SKM-1 (cell line): Measurements from ENCODE around the gene RFFL.
"Not testable (repeated sequence)": the region's sequence is repeated elsewhere in the genome, so short reads cannot be mapped to it uniquely, and the experiment has no call there.

Experiments used
- DNase-seq: peaks from one replicate; lab custom pipeline; 2025; ENCODE audit not compliant: unreplicated experiment; lab: John Stamatoyannopoulos, UW

The RFFL gene

GRCh38 chr17:35048685-35049379, 14.7 kb downstream of the RFFL start:
- DNase-seq: no peak

GRCh38 chr17:35046740-35047283, 16.7 kb downstream of the RFFL start:
- DNase-seq: no peak

GRCh38 chr17:35046245-35046644, 17.3 kb downstream of the RFFL start:
- DNase-seq: no peak

GRCh38 chr17:35045458-35045979, 18.0 kb downstream of the RFFL start:
- DNase-seq: not testable (repeated sequence)

- no peak for DNase-seq
These were observed 19.3 kb downstream of the RFFL start for GRCh38 chr17:35044181-35044580.

GRCh38 chr17:35041390-35041789, 22.1 kb downstream of the RFFL start:
- DNase-seq: no peak

- no peak for DNase-seq
These were observed 25.1 kb downstream of the RFFL start for GRCh38 chr17:35038453-35038852.

- no peak for DNase-seq
These were observed 32.7 kb downstream of the RFFL start for GRCh38 chr17:35030780-35031179.

- DNase-seq: peak; percentile 50
These were observed 34.8 kb downstream of the RFFL start for GRCh38 chr17:35028531-35029262.

- DNase-seq: not testable (repeated sequence)
These were observed 35.4 kb downstream of the RFFL start for GRCh38 chr17:35028097-35028496.

- no peak for DNase-seq
These were observed 38.0 kb downstream of the RFFL start for GRCh38 chr17:35025541-35025940.

GRCh38 chr17:35023538-35023937, 40.0 kb downstream of the RFFL start:
- DNase-seq: no peak

GRCh38 chr17:35022536-35023063, 40.9 kb downstream of the RFFL start:
- no peak for DNase-seq

- no peak for DNase-seq
These were observed 41.8 kb downstream of the RFFL start for GRCh38 chr17:35021520-35022380.

- DNase-seq: no peak
These were observed 43.9 kb downstream of the RFFL start for GRCh38 chr17:35019386-35020179.

GRCh38 chr17:35018814-35019213, 44.7 kb downstream of the RFFL start:
- DNase-seq: no peak

- no peak for DNase-seq
These were observed 46.5 kb downstream of the RFFL start for GRCh38 chr17:35017021-35017420.

GRCh38 chr17:35016369-35016768, 47.1 kb downstream of the RFFL start:
- DNase-seq: no peak

- DNase-seq: no peak
These were observed 51.8 kb downstream of the RFFL start for GRCh38 chr17:35011671-35012216.

GRCh38 chr17:35010093-35010492, 53.4 kb downstream of the RFFL start:
- no peak for DNase-seq
